Activated CD8-positive, alpha-beta memory T cell treated with anti-CD3 and anti-CD28 coated beads for 36 hours (primary cell): Measurements from ENCODE around the gene PNPLA3. TPM values are rescaled to one million over a fixed set of nuclear protein-coding genes. Genes with fewer than 3 reads are reported as not detected.

ENCODE experiments used
- CTCF ChIA-PET: fragments of 350-600 bp; sonication (Branson Sonifier 250); formaldehyde crosslinking; loops from one replicate; lab custom pipeline; 2021; ENCODE audit warnings: antibody characterized with exemption; lab: Charles Lee
- POLR2A ChIA-PET: fragments of 350-600 bp; sonication (Branson Sonifier 250); formaldehyde crosslinking; loops from one replicate; lab custom pipeline; 2021; ENCODE audit warnings: antibody characterized with exemption; lab: Charles Lee
- total RNA-seq, 2 experiments: library from RNA; stranded (reverse); gene quantifications; one replicate each; pipeline ENCODE4 v1.2.3, GENCODE V29; 2021

PNPLA3 gene
- total RNA-seq, 2 experiments from 2014 or later = 0.15 to 0.42 TPM

DNA sequence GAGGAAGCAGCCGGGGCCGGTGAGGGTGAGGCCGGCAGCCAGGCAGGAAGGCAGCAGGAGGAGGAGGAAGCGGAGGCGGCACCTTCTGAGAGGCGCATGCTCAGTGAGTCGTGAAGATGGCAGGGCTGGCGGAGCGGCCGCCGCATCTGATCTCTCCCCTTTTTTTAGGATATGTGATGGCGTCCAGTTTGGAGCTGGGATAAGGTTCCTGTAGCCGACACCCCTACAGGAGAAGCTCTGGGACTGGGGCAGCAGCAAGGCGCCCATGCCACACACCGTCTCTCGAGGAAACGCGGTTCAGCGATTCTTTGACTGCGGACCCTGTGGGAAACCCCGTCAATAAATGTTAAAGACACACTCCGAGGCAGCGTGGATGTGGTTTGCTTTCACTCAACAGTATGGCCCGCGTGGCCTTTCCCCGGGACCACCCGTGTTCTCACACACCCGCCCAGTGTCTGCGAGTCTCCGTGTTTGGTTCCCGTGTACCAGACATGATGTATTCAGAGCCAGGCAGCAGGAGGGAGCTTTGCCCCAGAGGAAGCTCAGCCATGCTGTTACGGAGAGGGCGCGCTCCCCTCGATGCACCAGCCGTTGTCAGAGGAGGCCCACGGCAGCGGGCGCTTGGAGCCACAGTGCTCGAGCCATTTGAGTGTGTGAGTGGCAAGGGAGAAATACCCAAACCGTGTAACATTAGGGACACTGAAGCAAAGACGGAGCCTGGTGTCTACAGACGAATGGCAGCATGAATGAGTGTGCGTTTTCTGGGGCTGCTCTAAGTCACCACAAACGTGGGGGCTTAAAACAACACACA is 72.8 kb downstream of the PNPLA3 start:
- POLR2A ChIA-PET = interaction anchor here (0.6 to 1.0 kb wide), 2 partner anchors 27 to 372 kb away, joined by 3 to 10 read pairs; no protein-coding TSS in a partner anchor
- CTCF ChIA-PET = interaction anchor here (1.3 to 1.7 kb wide), 3 partner anchors 87 to 631 kb away, joined by 3 to 6 read pairs (median 5); no protein-coding TSS in a partner anchor

DNA sequence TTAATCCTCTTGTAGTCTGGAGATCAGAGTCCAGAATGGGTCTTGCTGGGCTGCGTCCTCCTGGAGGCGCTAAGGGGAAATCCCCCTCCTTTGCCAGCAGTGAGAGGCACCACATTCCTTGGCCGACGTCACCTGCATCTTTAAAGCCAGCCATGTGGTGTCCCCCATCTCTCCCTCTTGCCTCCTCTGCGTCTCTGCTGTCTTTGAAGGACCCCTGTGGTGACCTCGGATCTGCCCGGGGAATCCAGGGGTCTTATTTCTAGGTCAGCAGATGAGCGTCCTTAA is 73.3 kb downstream of the PNPLA3 start:
- CTCF ChIA-PET = interaction anchor here (1.5 to 1.7 kb wide), 2 partner anchors 89 to 630 kb away, joined by 3 to 6 read pairs; no protein-coding TSS in a partner anchor
- POLR2A ChIA-PET = interaction anchor here (0.6 to 1.0 kb wide), 2 partner anchors 27 to 371 kb away, joined by 3 to 10 read pairs; no protein-coding TSS in a partner anchor

Other genes starting within 250 kb of the PNPLA3 start
- under 1 TPM; 0.42 to 0.44 TPM for gene EFCAB6, start 111.5 kb upstream of the PNPLA3 start, total RNA-seq
- not detected for gene SULT4A1, start 61.3 kb upstream of the PNPLA3 start, total RNA-seq
- not detected for gene PNPLA5, start 31.8 kb upstream of the PNPLA3 start, total RNA-seq
- gene SAMM50, start 31.6 kb downstream of the PNPLA3 start, total RNA-seq = 10 to 100 TPM; 56.1 to 57.6 TPM
- gene PARVB, start 100.5 kb downstream of the PNPLA3 start, total RNA-seq = 100 to 1,000 TPM in 1 of 2 experiments, 10 to 100 TPM in 1; 94.0 to 101 TPM